DMS53 treated with DMSO at 0.1 percent for 48 hours (cell line): ENCODE results near the gene WDFY3.

ENCODE experiments used
- DNase-seq: peaks from one replicate; lab custom pipeline; 2025; ENCODE audit not compliant: unreplicated experiment; lab: John Stamatoyannopoulos, UW

WDFY3 gene

DNA sequence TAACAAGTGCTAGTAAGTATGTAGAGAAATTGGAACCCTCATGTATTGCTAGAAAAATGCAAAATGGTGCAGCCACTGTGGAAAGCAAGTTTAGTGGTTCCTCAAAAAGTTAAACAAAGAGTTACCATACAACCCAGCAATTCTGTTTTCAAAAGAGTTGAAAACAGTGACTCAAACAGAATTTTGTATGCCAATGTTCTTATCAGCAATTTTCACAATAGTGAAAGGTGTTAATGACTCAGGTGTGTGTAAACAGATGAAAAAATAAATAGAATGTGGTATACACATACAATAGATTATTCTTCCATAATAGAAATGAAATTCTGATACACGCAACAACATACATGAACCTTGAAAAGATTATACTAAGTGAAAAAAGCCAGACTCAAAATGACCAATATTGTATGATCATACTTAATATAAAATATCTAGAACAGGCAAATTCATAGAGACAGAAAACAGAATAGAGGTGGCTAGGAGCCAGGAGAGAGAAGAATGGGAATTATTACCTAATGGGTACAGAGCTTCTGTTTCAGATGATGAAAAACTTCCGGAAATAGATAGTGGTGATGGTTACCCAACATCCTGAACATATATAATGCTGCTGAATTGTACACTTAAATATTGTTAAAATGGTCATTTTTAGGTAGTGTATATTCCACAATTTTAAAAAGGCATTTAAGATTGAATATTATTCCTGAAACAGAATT is 51.6 kb downstream of the WDFY3 start:
- DNase-seq = peak; percentile 5

DNA sequence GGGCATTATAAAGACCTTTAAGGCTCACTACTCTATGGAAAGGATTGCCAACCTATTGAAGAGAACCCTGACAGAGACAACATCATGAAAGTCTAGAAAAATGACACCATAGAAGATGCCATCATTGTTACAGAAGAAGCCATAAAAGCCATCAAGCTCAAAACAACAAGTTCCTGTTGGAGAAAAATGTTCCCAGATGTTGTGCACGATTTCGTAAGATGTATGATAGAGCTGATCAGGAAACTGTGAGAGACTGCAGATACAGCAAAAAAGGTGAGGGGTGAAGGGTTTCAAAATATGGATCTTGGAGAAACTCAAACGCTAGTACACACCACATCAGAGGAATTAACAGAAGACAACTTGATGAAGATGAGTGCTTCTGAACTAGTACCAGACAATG is 53.3 kb downstream of the WDFY3 start:
- no peak for DNase-seq

DNA sequence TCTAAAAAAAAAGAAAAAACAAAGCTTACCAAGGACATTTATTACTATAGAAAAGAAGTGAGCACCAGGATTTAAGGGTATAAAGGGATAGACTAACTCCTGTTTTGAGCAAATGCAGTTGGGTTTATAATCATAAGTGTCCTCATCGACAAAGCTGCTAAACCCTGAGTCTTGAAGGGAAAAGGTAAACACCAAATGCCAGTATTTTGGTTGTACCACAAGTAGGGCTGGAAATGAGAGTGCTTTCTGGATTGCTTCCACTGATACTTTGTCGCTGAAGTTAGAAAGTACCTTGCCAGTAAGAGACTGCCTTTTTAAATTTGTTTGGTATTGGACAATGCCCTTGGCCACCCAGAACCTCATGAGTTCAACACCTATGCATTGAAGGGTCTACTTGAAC is 53.7 kb downstream of the WDFY3 start:
- no peak for DNase-seq

DNA sequence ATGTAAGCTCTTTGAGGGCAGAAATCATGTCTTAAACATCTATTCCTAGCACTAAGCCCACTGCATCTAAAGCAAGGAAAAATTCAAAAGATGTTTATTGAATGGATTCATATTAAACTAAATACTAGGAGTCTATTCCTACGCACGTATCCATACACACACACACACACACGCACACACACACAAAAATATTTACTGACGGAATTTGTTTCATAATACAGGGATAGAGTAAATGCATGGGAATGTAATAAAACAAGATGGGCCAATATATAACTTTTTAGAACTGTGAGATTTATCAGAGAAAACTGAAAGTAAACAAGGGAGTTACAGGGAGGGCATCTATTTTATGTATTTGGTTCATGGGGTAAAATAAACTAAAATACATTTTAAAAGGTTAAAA is 57.6 kb downstream of the WDFY3 start:
- no peak for DNase-seq

DNA sequence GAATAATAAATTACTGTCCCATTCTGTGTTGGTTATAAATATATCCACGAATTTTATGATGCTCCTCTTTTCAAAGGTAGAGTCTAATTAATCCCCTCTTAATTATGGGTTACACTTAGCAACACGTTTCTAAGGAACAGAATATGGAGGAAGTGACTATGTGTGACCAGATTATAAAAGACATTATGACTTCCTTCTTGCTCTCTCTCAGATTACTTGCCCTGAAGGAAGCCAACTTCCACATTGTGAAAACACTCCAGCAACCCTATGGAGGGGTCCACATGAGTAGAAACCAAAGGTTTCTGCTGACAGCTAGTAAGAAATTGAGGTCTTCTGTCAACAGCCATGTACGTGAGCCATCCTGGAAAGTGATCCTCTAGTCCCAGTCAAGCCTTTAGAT is 59.3 kb downstream of the WDFY3 start:
- no peak for DNase-seq

DNA sequence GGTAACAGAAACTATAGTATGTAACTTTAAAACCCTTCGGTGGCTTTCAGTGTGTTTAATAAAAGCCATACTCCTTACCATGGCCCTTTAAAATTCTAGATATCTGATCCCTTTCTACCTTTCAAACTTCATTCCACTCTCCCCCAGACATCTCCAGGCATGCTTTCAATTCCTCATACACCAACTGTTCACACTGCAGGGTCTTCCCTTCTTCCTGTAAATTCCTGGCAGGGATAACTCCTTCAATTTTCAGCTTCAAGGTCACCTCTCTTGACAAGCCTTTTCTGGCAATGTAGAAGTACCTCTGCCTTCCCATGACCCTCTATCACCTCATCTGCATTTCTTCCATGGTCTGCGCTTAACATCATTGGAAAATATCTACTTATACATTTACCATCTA is 60.8 kb downstream of the WDFY3 start:
- no peak for DNase-seq

DNA sequence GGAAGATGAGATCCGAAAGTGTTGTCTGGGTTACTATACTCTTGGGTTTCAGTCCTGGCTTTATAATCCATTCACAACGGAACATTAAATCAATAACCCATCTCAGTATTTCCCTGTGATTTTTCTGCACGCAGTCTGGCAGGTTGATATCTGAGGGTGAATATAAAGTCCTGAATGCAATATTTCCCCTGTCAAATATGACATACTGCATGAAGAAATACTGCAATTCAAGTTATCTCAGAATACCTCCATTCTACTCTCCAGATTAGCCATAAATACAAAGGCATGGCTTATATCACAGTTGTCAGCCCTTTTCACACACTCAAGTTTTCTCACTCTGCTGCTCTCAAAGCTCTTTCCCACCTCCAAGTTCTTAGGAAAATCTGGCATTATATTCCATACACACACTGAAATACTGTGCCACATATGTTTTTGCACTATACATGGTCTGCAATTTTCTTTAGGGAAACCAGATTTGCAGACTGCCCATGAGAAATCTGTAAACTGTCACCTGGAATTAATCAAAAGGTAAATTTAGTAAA is 64.7 kb downstream of the WDFY3 start:
- no peak for DNase-seq

DNA sequence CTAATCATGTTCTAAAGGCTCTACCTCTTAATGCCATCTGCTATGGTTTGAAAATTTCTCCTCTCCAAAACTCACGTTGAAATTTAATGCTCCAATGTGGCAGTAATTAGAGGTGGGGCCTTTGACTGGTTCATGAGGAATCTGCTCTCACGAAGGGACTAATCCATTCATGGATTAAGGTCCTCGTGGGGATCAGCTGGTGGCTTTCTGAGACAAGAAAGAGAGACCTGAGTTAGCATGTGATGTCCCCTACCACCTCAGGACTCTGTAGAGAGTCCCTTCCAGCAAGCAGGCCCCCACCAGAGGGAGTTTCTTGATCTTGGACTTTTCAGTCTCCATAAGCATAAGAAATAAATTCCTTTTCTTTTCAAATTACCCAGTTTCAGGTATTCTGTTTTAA is 65.3 kb downstream of the WDFY3 start:
- DNase-seq = no peak

DNA sequence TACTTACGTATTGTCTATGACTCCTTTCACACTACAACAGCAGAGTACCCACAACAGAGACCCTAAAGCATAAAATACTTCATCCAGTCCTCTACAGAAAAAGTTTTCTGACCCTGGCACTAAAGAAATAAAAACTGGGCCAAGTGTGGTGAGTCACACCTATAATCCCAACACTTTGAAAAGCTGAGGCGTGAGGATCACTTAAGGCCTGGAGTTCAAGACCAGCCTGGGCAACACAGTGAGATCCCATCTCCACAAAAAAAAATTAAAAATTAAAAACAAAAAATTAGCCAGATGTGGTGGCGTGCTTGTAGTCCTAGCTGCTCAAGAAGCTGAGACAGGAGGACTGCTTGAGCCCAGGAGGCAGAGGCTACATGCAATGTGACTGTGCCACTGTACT is 66.9 kb downstream of the WDFY3 start:
- no peak for DNase-seq

DNA sequence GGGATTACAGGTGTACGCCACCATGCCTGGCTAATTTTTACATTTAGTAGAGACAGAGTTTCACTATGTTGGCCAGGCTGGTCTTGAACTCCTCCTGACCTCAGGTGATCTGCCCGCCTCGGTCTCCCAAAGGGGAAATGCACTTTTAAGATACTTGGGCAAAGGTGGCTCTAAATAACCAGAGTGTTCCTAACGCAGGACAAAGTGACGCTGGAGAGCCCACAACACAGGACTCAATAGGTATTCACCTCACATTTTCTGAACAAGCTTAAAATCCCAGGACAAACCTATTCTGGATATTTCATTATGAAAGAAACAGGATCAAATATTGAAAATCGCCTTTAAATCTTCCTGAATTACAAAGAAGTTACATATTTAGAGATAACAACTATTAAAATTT is 69.0 kb downstream of the WDFY3 start:
- no peak for DNase-seq

DNA sequence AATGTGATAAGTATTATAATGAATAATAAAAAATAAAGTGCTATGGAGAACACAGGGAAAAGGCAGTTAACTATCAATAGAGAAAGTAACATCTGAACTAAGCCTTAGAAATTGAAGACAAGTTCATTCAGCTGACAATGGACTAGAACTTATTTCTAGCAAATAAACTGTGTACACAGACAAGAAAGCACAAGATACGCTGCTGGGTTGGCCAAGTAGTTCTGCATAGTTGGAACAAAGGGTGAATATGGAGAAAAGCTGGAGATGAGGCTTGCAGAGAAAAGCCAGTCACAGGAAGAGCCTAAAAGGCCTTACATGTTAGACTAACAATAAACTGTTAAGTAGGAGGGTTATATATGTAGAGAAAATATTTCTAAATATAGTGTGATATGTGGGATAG is 71.2 kb downstream of the WDFY3 start:
- DNase-seq = no peak

DNA sequence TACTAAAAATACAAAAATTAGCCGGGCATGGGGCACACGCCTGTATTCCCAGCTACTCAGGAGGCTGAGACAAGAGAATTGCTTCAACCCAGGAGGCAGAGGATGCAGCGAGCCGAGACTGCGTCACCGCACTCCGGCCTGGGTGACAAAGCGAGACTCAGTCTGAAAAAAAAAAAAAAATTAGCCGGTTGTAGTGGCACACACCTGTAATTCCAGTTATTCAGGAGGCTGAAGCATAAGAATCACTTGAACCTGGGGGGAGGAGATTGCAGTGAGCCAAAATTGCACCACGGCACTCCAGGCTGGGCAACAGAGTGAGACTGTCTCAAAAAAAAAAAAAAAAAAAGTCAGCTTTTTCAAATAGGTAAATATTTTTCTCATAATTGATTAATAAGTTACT is 71.9 kb downstream of the WDFY3 start:
- DNase-seq = no peak

DNA sequence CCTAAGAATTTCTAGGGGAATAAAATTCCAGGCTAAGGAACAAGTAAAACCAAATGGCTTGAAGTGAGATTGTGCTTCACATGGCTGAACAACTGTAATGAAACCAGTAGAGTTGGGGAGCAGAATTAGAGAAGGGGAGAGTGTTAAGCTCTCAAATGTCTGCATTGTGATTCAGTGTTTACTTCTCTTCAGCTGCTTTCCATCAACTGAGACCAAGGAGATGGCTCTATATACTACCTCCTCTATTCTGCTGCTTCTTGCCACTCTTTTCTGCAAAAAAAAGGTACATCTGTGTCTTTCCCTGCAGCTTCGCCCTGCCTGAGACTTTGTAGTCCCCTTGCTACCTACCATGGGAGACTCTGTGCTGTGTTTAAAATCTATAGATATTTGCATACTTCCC is 73.5 kb downstream of the WDFY3 start:
- no peak for DNase-seq

DNA sequence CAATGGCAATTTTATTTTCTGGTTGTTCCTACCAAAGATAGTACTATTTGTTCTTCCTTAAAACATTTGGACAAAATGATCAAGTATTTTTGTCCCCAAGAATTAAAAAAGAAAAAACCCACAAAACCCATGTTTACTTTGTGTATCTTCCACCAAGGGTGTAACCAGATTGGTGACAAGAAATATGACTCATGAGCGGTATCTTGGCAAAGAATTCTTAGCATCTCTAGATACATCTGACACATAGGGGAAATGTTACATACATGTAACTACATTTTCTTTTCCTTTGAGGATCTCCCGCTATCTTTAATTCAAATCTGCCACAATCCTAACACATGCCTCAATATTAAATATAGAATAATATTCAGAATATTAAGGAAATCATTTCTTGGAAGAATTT is 78.7 kb downstream of the WDFY3 start:
- no peak for DNase-seq

DNA sequence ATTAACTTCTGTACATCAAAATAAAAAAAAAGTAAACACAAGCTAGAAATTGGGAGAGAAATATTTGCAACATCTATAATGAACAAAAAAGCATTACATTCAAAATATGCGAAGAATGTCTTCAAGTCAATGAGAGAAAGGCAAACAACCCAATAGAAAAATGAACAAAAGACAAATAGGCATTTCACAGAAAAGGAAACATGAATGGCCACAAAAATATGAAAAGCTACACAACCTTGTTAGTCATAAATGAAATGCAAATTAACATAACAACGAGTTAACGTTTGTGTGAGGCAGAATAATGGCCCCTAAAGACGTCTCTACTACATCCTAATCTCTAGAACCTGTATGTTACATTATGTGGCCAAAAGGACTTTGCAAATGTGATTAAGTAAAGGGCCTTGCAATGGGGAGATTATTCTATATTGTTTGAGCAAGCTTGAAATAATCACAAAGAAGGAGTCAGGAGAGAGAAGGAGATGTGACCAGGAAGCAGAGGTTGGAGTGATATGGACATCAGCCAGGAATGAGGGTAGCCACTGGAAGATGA is 86.8 kb downstream of the WDFY3 start:
- no peak for DNase-seq

DNA sequence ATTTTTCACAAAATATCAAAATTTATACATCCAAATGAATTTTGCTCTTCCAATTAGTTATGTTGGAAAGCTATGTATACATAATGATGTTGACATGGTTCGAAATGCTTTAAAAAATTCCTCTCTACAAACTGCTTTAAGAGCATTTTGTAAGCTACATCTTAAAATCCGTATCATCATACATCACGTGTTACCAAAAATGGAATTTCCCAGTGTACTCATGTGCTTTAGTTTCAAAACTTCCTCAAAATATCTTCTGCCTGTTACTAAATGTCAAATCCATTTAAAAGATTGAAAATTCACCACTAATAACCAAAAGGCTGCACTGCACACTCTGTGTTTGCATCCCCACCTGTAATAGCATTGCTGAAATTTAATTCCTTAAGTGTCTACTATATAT is 87.9 kb downstream of the WDFY3 start:
- no peak for DNase-seq

DNA sequence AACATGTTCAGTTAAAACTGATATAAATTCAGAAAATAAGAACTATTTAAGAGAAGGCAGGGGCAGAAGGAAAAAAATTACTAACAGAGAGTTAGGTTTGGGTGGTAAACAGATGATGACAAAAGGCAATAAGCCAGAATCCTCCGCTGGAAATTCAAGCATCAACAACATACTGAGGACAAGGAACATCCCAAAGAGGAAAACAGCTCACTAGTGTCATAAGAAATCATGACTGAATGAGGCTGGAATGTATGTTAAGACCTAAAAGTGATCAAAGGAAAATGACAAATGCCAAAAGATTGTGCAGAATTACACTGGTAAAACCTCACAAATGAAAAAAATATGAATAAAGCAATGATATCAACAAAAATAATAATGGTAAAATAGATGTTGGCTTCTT is 88.4 kb downstream of the WDFY3 start:
- DNase-seq = no peak

DNA sequence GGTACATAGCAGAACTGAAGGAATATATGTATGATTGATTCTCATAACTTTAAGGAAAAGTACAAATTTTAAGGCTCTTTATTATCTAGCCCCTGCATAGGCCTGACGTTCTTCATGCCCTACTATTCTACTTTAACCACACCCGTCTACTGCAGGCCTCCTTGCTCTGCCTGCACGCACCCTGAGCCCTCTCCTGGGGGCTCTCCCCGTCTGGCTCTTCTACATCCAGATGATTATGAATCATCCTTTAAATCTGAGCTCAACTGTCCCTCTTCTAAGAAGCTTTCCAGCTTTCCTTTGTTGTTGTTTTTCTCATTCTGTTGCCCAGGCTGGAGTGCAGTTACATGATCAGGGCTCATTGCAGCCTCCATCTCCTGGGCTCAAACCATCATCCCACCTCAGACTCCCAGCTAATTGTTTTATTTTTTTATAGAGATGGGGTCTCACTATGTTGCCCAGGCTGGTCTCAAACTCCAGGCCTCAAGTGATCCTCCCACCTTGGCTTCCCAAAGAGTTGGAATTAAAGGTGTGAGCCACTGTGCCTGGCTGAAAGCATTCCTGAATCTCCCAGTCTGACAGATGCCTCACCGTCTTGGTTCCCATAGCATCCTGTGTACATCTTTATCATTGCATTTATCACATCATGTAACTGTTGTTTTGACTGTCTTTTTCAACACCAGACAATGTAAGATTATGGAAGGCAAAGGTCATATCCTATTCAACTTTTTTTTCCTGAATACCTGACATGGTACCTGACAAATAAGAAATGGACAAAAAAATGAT is 89.2 kb downstream of the WDFY3 start:
- DNase-seq = no peak

DNA sequence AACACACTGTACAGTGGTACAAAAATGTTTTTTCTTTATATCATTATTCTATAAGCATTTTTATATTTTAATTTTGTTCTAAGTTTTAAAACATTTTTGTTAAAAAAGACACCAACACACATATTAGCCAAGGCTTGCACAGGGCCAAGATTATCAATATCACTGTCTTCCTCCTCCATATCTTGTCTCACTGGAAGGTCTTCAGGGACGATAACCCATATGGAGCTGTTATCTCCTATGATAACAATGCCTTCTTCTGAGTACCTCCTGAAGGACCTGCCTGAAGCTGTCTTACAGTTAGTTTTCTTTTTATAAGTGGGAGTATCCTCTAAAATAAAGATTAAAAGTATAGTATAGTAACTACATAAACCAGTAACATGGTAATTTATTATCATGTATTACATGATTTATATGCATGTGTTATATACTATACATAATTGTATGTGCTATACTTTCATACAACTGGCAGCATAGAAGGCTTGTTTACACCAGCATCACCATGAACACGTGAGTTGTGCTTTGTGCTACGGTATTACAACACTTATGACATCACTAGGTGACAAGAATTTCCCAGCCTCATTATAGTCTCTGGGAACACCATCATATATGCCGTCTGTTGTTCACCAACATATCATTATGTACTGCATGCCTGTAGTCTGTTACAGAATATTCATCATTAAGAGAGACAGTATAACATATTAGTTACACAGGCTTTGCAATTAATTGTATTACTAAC is 90.7 kb downstream of the WDFY3 start:
- no peak for DNase-seq

DNA sequence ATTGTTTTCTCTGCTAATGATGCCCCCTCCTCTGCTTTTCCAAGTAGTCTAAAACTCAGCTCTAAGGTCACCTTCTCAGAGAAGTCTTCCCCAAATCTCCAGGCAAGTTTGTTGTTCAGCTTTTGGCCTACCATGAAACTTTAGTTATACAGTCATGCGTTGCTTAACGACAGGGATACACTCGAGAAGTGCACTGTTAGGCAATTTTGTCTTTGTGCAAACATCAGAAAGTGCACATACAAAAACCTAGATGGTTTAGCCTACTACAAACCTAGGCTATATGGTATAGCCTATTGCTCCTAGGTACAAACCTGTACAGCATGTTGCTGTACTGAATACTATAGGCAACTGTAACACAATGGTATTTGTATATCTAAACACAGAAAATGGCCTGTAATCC is 91.9 kb downstream of the WDFY3 start:
- DNase-seq = no peak

DNA sequence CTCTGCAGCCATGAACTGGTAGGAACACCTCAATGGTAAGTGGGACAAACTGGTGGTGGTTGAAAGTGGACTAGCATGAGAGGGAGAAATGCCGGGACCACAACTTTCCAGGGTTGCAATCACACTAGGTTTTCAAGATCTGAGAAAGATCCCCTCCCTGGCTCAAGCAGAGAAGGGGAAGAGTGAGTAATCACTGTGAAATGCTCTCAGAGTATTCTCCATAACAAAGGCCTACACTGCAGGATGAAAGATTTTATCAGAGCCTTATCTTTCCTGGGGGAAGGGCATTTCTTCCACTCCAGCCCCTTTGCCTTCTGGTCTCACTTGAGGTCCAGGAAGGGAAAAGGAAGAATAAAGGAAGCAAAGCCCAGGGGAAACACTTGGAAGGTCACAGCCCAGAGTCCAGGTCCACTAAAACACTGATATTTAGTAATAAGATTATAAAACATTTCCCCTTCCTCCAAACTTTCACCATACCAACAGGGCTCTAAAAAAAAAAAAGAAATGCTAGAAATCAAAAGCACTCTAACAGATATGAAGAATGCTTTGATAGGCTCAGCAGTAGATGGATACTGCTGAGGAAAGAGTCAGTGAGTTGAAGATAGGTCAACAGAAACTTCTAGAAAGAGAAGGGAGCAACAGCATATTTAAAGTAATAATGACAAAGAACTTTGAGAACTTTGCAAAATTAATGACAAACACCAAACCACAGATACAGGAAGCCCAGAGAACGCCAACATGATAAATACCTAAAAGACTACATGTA is 95.9 kb downstream of the WDFY3 start:
- DNase-seq = no peak
